ENCODE measurements around the gene SEPTIN5. TPM values are rescaled to one million over a fixed set of nuclear protein-coding genes. Genes with fewer than 3 reads are reported as not detected.
A peak's percentile ranks its signal among the peaks of the same experiment; 100 is the strongest.

SEPTIN5 gene
- polyA plus RNA-seq, 2 of the 4 experiments (the other 2 are of a cell fraction): 4.6 to 12.6 TPM

GRCh38 chr22:19757140-19757984 is 43.1 kb downstream of the SEPTIN5 start:
- CTCF ChIA-PET: interaction anchor here (1.0 to 6.2 kb wide), 14 partner anchors 10 to 196 kb away, joined by 3 to 62 read pairs (median 4); partner anchors contain the start of genes GNB1L and RTL10
- TF ChIP-seq CHD4 (IDR thresholded peaks at IDR 0.05; ENCODE audit: borderline replicate concordance) (no peak), ESRRA (IDR thresholded peaks at IDR 0.05; ENCODE audit: borderline replicate concordance, low read length) (no peak)
- H3K4me3 ChIP-seq: no peak overlapping the region; the same call in 2 of the 3 replicates
- ATAC-seq (peak in 1 of 2 experiments; percentile 45; a peak in 3 of 6 replicates), FAIRE-seq (no peak), DNase-seq (ENCODE audit: low read depth in 1 of 2, low spot score in 1 of 2) (no peak)
- H3K9me3 ChIP-seq: no peaks in the 10 kb centered on the region
- POLR2A ChIA-PET: no interaction called here
- H3K27ac ChIP-seq: peak overlapping the region in 1 of 2 experiments; percentile 85; a peak in 4 of 6 replicates
- peak overlapping the region; percentile 81 for H3K4me2 ChIP-seq
- WGBS (ENCODE audit: missing lambda C conversion rate): 67% methylated on average over 11 of the region's 16 CpGs
- peaks cover 4% of the 10 kb centered on the region; the same call in 1 of the 3 replicates for H3K4me1 ChIP-seq

DNA sequence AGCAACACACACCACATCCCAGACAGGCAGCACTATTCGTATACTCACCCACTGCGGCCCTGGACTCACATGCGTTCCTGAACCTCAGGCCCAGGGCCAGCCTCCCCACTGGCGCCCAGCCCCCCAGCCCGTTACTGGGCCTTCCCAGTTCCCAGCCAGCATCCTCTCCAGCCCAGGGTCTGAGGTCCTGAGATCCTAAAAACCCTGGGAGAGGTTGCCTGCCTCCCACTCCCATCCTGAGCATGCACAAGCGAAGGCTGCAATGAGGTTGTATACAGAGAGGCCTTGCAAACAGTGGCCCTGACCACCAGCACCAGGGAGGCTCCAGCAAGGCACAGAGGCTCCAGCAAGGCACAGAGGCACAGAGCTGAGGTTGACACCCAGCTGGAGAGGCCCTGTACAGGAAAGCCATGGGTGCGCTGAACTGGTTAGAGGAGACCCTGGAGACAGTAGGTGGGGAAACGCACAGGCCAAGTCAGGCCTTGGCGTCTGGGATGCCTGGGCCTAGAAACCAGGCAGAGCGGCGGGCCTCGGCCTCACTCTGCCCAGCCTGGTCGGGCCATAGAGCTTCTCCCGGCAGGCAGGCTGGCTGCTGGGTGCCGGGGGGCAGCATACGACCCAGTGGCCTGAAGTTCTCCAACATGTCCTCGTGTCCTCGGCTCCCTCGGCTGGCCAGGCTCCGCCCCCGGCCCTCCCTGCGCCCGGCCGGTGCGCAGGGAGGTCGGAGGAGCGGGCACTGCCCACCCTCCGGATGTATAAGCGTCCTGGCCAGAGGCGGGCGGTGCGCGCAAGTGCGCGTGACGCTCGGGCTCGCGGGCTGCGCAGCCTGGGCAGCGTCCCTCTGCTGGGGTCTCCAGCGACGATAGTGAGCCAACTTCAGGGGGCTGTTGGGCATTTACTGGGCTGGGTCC is 43.9 kb downstream of the SEPTIN5 start:
- Histone ChIP-seq H3K4me2 (no peak overlapping the region), H3K27ac (no peak overlapping the region), H3K4me1 (peaks cover 4% of the 10 kb centered on the region; the same call in 1 of the 3 replicates), H3K9me3 (no peaks in the 10 kb centered on the region), H3K4me3 (no peak overlapping the region)
- WGBS (ENCODE audit: missing lambda C conversion rate): 97% methylated on average over 22 of the region's 43 CpGs
- TF ChIP-seq FOXS1 (CRISPR knock-in tag; IDR thresholded peaks at IDR 0.05) (no peak), MAFK (IDR thresholded peaks at IDR 0.05; ENCODE audit: partially characterized antibody) (no peak), CTCF (IDR thresholded peaks at IDR 0.05) (no peak), NR3C1 (IDR thresholded peaks at IDR 0.05) (no peak), EP300 (IDR thresholded peaks at IDR 0.05) (no peak), CHD4 (IDR thresholded peaks at IDR 0.05; ENCODE audit: borderline replicate concordance) (no peak), NFE2L2 (conservative IDR thresholded peaks at IDR 0.05; ENCODE audit: low read length) (no peak), CBX2 (IDR thresholded peaks at IDR 0.05; ENCODE audit: borderline replicate concordance, low read depth) (no peak), KDM5A (IDR thresholded peaks at IDR 0.05) (no peak), TP53 (CRISPR knock-in tag; IDR thresholded peaks at IDR 0.05) (no peak), MYC (IDR thresholded peaks at IDR 0.05; ENCODE audit: borderline replicate concordance, low read length) (no peak), TFCP2L1 (CRISPR knock-in tag; IDR thresholded peaks at IDR 0.05) (no peak), RAD21 (conservative IDR thresholded peaks at IDR 0.05 in 1 of 2, IDR thresholded peaks at IDR 0.05 in 1 of 2) (no peak), HOXA7 (CRISPR knock-in tag; IDR thresholded peaks at IDR 0.05) (no peak), EHMT2 (IDR thresholded peaks at IDR 0.05; ENCODE audit: low read depth) (no peak), CEBPB (IDR thresholded peaks at IDR 0.05) (no peak)
- TF ChIP-seq, protein P1, sequence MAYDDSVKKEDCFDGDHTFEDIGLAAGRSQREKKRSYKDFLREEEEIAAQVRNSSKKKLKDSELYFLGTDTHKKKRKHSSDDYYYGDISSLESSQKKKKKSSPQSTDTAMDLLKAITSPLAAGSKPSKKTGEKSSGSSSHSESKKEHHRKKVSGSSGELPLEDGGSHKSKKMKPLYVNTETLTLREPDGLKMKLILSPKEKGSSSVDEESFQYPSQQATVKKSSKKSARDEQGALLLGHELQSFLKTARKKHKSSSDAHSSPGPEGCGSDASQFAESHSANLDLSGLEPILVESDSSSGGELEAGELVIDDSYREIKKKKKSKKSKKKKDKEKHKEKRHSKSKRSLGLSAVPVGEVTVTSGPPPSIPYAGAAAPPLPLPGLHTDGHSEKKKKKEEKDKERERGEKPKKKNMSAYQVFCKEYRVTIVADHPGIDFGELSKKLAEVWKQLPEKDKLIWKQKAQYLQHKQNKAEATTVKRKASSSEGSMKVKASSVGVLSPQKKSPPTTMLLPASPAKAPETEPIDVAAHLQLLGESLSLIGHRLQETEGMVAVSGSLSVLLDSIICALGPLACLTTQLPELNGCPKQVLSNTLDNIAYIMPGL (CRISPR knock-in tag; IDR thresholded peaks at IDR 0.05; ENCODE audit: borderline replicate concordance): no peak
- TF ChIP-seq, protein P2, sequence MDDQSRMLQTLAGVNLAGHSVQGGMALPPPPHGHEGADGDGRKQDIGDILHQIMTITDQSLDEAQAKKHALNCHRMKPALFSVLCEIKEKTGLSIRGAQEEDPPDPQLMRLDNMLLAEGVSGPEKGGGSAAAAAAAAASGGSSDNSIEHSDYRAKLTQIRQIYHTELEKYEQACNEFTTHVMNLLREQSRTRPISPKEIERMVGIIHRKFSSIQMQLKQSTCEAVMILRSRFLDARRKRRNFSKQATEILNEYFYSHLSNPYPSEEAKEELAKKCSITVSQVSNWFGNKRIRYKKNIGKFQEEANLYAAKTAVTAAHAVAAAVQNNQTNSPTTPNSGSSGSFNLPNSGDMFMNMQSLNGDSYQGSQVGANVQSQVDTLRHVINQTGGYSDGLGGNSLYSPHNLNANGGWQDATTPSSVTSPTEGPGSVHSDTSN (IDR thresholded peaks at IDR 0.05): no peak
- FAIRE-seq (no peak), ATAC-seq (no peak), DNase-seq (ENCODE audit: low read depth in 1 of 2, low spot score in 1 of 2) (no peak)
- CTCF ChIA-PET: interaction anchor here (0.6 to 6.2 kb wide), 8 partner anchors 11 to 154 kb away, joined by 3 to 62 read pairs (median 6); no protein-coding TSS in a partner anchor
- POLR2A ChIA-PET: no interaction called here

Data from A549 (cell line).